CD8-positive, alpha-beta memory T cell (primary cell): ENCODE data around the gene ANGEL1. TPM values are rescaled to one million over a fixed set of nuclear protein-coding genes. Genes with fewer than 3 reads are reported as not detected.

Experiments
- CTCF ChIA-PET: fragments of 350-600 bp; sonication (Branson Sonifier 250); formaldehyde crosslinking; loops from one replicate; lab custom pipeline; 2021; ENCODE audit warnings: antibody characterized with exemption; lab: Charles Lee
- POLR2A ChIA-PET: fragments of 350-600 bp; sonication (Branson Sonifier 250); formaldehyde crosslinking; loops from one replicate; lab custom pipeline; 2021; ENCODE audit warnings: antibody characterized with exemption; lab: Charles Lee
- DNase-seq, 5 donors: peaks; one replicate each; pipeline versions ENCODE4 v3.0.0 to v3.0.0-alpha.2; 2020 to 2022; ENCODE audit warnings: mixed read lengths in 1 of 5
- H3K27ac ChIP-seq: one replicate; pipeline ENCODE4 v1.7.0; 2013; ENCODE audit warnings: low read depth, mild to moderate bottlenecking, low read length, moderate library complexity
- H3K27me3 ChIP-seq: 2 replicates; pipeline ENCODE4 v1.7.0; 2013; ENCODE audit warnings: low read length, mild to moderate bottlenecking; ENCODE audit not compliant: insufficient read depth, poor library complexity, severe bottlenecking
- H3K36me3 ChIP-seq: 2 replicates; pipeline ENCODE4 v1.7.0; 2013; ENCODE audit warnings: mild to moderate bottlenecking, low read length, moderate library complexity; ENCODE audit not compliant: insufficient read depth
- H3K4me1 ChIP-seq: 2 replicates; pipeline ENCODE4 v1.7.0; 2013; ENCODE audit warnings: mild to moderate bottlenecking, low read length, moderate library complexity; ENCODE audit not compliant: insufficient read depth
- H3K4me3 ChIP-seq: 2 replicates; pipeline ENCODE4 v1.7.0; 2013; ENCODE audit warnings: mild to moderate bottlenecking, low read length
- H3K9me3 ChIP-seq: 2 replicates; pipeline ENCODE4 v1.7.0; 2013; ENCODE audit warnings: mild to moderate bottlenecking, low read length
- H3K27ac Mint-ChIP-seq, 8 donors: one replicate each; pipeline ENCODE4 v1.8.0; 2020 to 2021; ENCODE audit warnings: mixed read lengths in 8 of 8, mild to moderate bottlenecking in 6 of 8, inconsistent platforms in 3 of 8, moderate library complexity in 3 of 8
- H3K27me3 Mint-ChIP-seq, 2 donors: one replicate each; pipeline ENCODE4 v1.8.0; 2020 to 2021; ENCODE audit warnings: mixed read lengths in 2 of 2, mild to moderate bottlenecking in 1 of 2, moderate library complexity in 1 of 2
- H3K36me3 Mint-ChIP-seq, 3 donors: one replicate each; pipeline ENCODE4 v1.8.0; 2020 to 2021; ENCODE audit warnings: mixed read lengths in 3 of 3, inconsistent platforms in 1 of 3, mild to moderate bottlenecking in 1 of 3
- H3K4me1 Mint-ChIP-seq, 3 donors: one replicate each; pipeline ENCODE4 v1.8.0; 2020 to 2021; ENCODE audit warnings: mixed read lengths in 3 of 3, inconsistent platforms in 1 of 3, mild to moderate bottlenecking in 1 of 3
- H3K4me3 Mint-ChIP-seq, 7 donors: one replicate each; pipeline ENCODE4 v1.8.0; 2020 to 2021; ENCODE audit warnings: mixed read lengths in 7 of 7, mild to moderate bottlenecking in 6 of 7, moderate library complexity in 4 of 7, inconsistent platforms in 2 of 7
- H3K9me3 Mint-ChIP-seq, 5 donors: one replicate each; pipeline ENCODE4 v1.8.0; 2020 to 2022; ENCODE audit warnings: mixed read lengths in 5 of 5, mild to moderate bottlenecking in 3 of 5, moderate library complexity in 2 of 5, inconsistent platforms in 1 of 5
- polyA plus RNA-seq: library from polyadenylated mRNA; unstranded; fragments of 300-500 nt; fragmentation: Illumina TruSeq; gene quantifications from one replicate; pipeline ENCODE4 v1.2.3, GENCODE V29; 2021
- total RNA-seq, 2 experiments: library from RNA; stranded (reverse); gene quantifications; one replicate each; pipeline ENCODE4 v1.2.3, GENCODE V29; 2021

The ANGEL1 gene
- total and polyA plus RNA-seq, 3 experiments from 2014 or later: 16.0 to 19.7 (median 17.1) TPM

DNA sequence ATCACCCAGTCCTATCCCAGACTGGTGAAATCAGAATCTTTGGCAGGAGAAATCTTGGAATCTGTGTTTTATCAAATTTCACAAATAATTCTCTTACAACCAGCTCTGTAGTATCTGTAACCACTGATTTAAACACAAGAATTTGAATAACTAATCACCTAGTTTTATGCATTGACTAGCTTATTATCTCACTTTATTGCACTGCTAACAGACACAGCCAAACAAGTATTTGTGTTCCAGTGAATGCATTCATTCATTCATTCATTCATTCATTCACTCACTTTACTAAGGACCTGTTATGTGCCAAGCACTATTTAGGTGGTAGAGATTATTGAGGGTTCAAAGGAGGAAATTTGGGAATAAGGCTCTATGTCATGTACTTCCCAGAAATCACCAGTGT, 29.7 kb upstream of the ANGEL1 start:
- ChIA-PET POLR2A (no interaction called here), CTCF (no interaction called here)
- H3K27me3 Mint-ChIP-seq: peaks cover 20 to 33% of the 10 kb centered on the region in 2 donors
- no peak overlapping the region for H3K27ac Mint-ChIP-seq
- H3K4me3 ChIP-seq: no peak overlapping the region
- H3K4me1 Mint-ChIP-seq: peaks cover 5 to 8% (median 6%) of the 10 kb centered on the region in 3 donors
- H3K4me3 Mint-ChIP-seq: no peak overlapping the region
- H3K4me1 ChIP-seq: peaks cover 13% of the 10 kb centered on the region
- H3K9me3 Mint-ChIP-seq: no peaks in the 10 kb centered on the region
- H3K36me3 Mint-ChIP-seq: peaks cover 0 to 3% (median 0%) of the 10 kb centered on the region in 3 donors
- H3K9me3 ChIP-seq: no peaks in the 10 kb centered on the region
- no peaks in the 10 kb centered on the region for H3K27me3 ChIP-seq
- no peaks in the 10 kb centered on the region for H3K36me3 ChIP-seq
- no peak for DNase-seq
- no peak overlapping the region for H3K27ac ChIP-seq

DNA sequence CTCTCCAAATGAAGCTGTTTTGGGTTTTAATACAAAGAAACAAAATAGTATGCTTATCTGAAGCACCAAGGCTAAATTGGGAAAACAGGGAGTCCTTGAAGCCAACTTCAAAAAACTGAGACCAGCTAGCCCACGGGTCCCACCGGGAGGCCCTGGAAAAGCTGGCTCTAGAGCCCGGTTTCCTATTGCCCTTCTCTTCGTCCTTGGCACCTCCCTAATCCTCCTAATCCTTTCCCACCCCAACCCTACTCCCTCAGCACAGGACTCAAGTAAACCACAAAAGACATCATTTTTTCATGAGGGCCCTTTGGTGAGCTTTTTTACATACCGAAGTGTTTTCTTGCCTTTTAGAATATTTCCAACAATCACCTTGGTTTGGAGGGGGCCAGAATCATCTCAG, 24.8 kb upstream of the ANGEL1 start:
- no peak overlapping the region for H3K27ac ChIP-seq
- H3K27ac Mint-ChIP-seq: no peak overlapping the region
- no peaks in the 10 kb centered on the region for H3K4me1 Mint-ChIP-seq
- no peaks in the 10 kb centered on the region for H3K27me3 ChIP-seq
- H3K4me1 ChIP-seq: no peaks in the 10 kb centered on the region
- no peak overlapping the region for H3K4me3 ChIP-seq
- H3K9me3 ChIP-seq: no peaks in the 10 kb centered on the region
- POLR2A ChIA-PET: no interaction called here
- no peaks in the 10 kb centered on the region for H3K9me3 Mint-ChIP-seq
- no peak for DNase-seq
- peaks cover 14 to 32% of the 10 kb centered on the region in 2 donors for H3K27me3 Mint-ChIP-seq
- no peaks in the 10 kb centered on the region for H3K36me3 ChIP-seq
- CTCF ChIA-PET: no interaction called here
- H3K36me3 Mint-ChIP-seq: no peaks in the 10 kb centered on the region
- no peak overlapping the region for H3K4me3 Mint-ChIP-seq

DNA sequence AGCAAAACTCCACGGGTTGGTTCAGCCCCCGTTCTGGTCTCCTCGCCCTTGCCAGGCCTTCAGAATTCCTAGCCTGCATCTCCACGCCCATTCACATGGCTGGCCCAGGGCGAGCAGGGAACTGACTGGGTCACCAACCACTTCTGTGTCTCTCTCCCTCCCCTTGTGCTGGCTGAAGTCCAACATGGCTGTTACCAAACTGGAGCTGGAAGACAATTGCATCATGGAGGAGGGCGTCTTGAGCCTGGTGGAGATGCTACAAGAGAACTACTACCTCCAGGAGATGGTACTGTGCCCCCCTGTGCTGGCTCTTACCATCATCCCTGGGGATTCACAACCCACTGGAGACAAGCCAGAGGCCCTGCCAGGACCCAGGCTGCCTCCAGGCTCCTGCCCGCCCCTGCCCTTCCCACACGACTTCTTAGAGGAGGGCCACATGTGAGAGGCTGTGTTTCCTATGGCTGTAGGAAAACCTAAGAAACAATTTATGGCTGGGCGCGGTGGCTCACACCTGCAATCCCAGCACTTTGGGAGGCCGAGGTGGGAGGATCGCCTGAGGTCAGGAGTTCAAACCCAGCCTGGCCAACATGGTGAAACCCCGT, 23.4 kb upstream of the ANGEL1 start:
- no peaks in the 10 kb centered on the region for H3K36me3 Mint-ChIP-seq
- no peak overlapping the region for H3K4me3 Mint-ChIP-seq
- Histone ChIP-seq H3K4me3 (no peak overlapping the region), H3K36me3 (no peaks in the 10 kb centered on the region), H3K4me1 (no peaks in the 10 kb centered on the region), H3K27ac (no peak overlapping the region), H3K9me3 (no peaks in the 10 kb centered on the region), H3K27me3 (no peaks in the 10 kb centered on the region)
- CTCF ChIA-PET: no interaction called here
- DNase-seq: no peak
- H3K9me3 Mint-ChIP-seq: no peaks in the 10 kb centered on the region
- no peaks in the 10 kb centered on the region for H3K4me1 Mint-ChIP-seq
- peaks cover 10 to 27% of the 10 kb centered on the region in 2 donors for H3K27me3 Mint-ChIP-seq
- H3K27ac Mint-ChIP-seq: no peak overlapping the region
- POLR2A ChIA-PET: no interaction called here

DNA sequence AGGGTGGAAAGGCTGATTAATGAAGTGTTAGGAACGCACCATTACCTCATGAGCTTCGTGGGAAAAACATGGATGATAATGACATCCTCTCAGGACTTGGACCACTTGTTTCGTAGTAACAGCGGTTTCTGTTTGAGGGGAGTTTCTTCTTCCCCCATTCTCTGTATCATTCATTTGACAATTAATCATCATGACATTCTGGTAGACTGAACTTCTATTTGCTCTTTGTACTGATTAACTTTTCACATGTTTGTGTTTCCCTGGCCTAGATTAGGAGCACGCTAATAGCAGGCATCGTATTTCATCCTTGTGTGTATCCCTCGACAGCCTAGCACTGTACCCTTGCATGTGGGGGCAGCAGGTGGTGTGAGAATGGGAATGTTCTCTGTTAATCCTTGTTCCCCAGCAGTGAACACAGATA, 21.6 kb upstream of the ANGEL1 start:
- no peak overlapping the region for H3K4me3 Mint-ChIP-seq
- ChIA-PET CTCF (no interaction called here), POLR2A (no interaction called here)
- no peak for DNase-seq
- Histone ChIP-seq H3K27ac (no peak overlapping the region), H3K4me1 (no peaks in the 10 kb centered on the region), H3K9me3 (no peaks in the 10 kb centered on the region), H3K4me3 (no peak overlapping the region), H3K36me3 (no peaks in the 10 kb centered on the region), H3K27me3 (no peaks in the 10 kb centered on the region)
- H3K9me3 Mint-ChIP-seq: no peaks in the 10 kb centered on the region
- no peak overlapping the region for H3K27ac Mint-ChIP-seq
- no peaks in the 10 kb centered on the region for H3K4me1 Mint-ChIP-seq
- no peaks in the 10 kb centered on the region for H3K36me3 Mint-ChIP-seq
- H3K27me3 Mint-ChIP-seq: peaks cover 8 to 27% of the 10 kb centered on the region in 2 donors

DNA sequence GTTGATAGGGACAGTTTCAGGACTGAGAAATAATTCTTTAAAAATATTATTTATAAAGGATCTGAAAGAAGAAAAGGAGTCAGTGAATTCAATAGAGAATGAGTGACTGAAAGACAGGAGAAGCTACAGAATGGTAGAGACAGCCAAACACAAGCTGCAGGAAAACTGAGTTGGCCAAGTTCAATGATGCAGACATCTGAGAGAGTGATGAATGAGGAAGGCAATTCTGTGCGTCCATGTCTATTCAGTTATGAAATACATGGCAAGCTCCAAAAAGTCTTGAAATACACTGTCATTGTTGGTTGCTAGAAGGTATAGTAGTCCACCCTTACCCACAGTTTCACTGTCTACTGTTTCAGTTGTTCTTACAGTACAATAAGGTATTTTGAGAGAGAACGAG, 20.3 kb upstream of the ANGEL1 start:
- H3K27me3 ChIP-seq: no peaks in the 10 kb centered on the region
- no peaks in the 10 kb centered on the region for H3K9me3 Mint-ChIP-seq
- ChIA-PET CTCF (no interaction called here), POLR2A (interaction anchor here (0.7 kb wide), 1 partner anchor 22 kb away, joined by 3 read pairs; no protein-coding TSS in a partner anchor)
- no peak overlapping the region for H3K4me3 ChIP-seq
- H3K4me3 Mint-ChIP-seq: no peak overlapping the region
- H3K27ac ChIP-seq: no peak overlapping the region
- H3K9me3 ChIP-seq: no peaks in the 10 kb centered on the region
- no peaks in the 10 kb centered on the region for H3K4me1 Mint-ChIP-seq
- H3K36me3 Mint-ChIP-seq: no peaks in the 10 kb centered on the region
- H3K4me1 ChIP-seq: no peaks in the 10 kb centered on the region
- H3K36me3 ChIP-seq: no peaks in the 10 kb centered on the region
- DNase-seq: no peak
- no peak overlapping the region for H3K27ac Mint-ChIP-seq
- peaks cover 5 to 22% of the 10 kb centered on the region in 2 donors for H3K27me3 Mint-ChIP-seq

DNA sequence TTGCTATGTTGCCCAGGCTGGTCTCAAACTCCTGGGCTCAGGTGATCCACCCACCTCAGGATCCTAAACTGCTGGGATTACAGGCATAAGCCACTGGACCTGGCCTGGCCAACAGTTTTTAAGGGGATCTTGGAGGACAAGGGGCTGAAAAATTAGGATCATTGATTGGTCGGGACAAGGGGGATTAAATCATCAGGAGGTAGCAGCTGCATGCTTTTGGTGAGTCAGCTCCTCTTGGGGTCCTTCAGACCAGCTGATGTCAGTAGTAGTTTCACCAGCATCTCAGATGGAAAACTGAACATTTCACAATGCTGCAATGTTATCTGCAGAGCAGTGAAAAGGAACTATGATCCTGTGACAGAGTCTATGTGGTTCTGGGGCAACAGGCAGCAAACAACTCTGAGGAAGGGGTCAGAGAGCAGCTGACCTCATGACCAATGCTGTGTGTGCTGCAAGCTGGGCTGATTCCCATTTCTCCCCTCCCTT, 19.9 kb upstream of the ANGEL1 start:
- Histone ChIP-seq H3K4me3 (no peak overlapping the region), H3K9me3 (no peaks in the 10 kb centered on the region), H3K27ac (no peak overlapping the region), H3K36me3 (no peaks in the 10 kb centered on the region), H3K4me1 (no peaks in the 10 kb centered on the region), H3K27me3 (no peaks in the 10 kb centered on the region)
- Mint-ChIP-seq H3K9me3 (no peaks in the 10 kb centered on the region), H3K36me3 (no peaks in the 10 kb centered on the region), H3K4me1 (no peaks in the 10 kb centered on the region), H3K27me3 (peaks cover 6 to 19% of the 10 kb centered on the region in 2 donors), H3K4me3 (no peak overlapping the region), H3K27ac (no peak overlapping the region)
- CTCF ChIA-PET: no interaction called here
- POLR2A ChIA-PET: no interaction called here
- DNase-seq: no peak

DNA sequence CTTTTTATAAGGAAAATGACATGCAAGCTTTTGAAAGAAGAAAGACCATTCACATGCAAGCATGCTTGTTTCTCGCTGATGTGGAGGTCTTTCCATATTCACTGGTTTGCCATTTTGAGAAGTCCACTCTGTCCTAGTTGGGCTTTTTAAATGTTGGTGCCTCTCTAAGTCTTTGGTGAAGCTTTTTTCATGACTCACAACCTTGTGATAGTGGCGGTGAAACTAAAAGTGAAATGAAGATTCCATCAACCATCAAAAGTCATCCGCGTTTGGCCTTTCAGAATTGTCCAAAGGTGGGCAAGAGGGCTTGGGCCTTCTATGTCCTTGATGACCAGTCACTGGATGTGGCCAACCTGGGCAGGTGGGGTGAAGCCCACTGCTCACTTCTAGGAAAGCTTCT, 17.9 kb upstream of the ANGEL1 start:
- no peak overlapping the region for H3K27ac Mint-ChIP-seq
- H3K4me1 Mint-ChIP-seq: no peaks in the 10 kb centered on the region
- no peak for DNase-seq
- ChIA-PET POLR2A (no interaction called here), CTCF (no interaction called here)
- peaks cover 6 to 13% of the 10 kb centered on the region in 2 donors for H3K27me3 Mint-ChIP-seq
- Histone ChIP-seq H3K36me3 (no peaks in the 10 kb centered on the region), H3K27ac (no peak overlapping the region), H3K4me3 (no peak overlapping the region), H3K27me3 (no peaks in the 10 kb centered on the region), H3K4me1 (no peaks in the 10 kb centered on the region), H3K9me3 (no peaks in the 10 kb centered on the region)
- no peak overlapping the region for H3K4me3 Mint-ChIP-seq
- no peaks in the 10 kb centered on the region for H3K36me3 Mint-ChIP-seq
- H3K9me3 Mint-ChIP-seq: no peaks in the 10 kb centered on the region

DNA sequence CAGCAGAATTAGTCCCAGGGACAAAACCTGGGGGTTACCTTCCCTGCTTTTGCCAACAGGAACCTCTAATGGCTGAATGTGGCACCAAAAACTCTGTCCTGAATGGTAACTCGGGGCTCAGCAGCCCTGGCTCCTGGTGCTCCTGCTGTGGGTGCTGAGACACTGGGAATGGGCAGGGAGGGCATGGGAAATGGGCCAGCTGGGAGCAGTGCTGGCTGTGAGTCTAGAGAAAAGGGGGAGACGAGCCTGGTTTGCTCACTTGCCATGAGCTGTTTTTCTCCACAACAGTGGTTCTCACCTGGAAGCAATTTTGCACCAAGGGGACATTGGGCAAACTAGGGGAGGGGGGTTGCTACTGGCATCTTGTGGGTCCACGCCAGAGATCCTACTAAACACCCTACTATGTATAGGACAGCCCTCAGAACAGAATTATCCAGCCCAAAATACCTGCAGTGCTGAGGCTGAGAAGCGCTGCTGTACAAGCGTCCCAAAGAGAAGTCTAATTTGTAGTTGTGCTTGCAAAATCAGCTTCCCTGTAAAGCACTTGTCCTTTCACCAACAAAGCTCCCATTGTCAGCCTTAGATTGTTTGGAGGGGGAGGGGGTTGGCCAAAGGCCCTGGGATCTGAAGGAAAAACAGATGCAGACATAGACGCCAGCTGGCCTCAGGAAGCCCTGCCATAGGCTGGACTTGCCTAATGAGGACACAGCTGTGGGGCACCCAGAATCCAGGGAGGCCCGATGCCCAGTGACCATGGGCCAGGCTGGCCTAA, 17.2 kb upstream of the ANGEL1 start:
- H3K27ac Mint-ChIP-seq: no peak overlapping the region

More for the DNA sequence above, 17.2 kb upstream of the ANGEL1 start:
- Mint-ChIP-seq H3K4me1 (no peaks in the 10 kb centered on the region), H3K9me3 (no peaks in the 10 kb centered on the region), H3K27me3 (peaks cover 4 to 15% of the 10 kb centered on the region in 2 donors), H3K36me3 (no peaks in the 10 kb centered on the region), H3K4me3 (no peak overlapping the region)
- ChIA-PET CTCF (no interaction called here), POLR2A (interaction anchor here (0.6 kb wide), 1 partner anchor 220 kb away, joined by 7 read pairs; no protein-coding TSS in a partner anchor)
- Histone ChIP-seq H3K4me1 (no peaks in the 10 kb centered on the region), H3K27me3 (no peaks in the 10 kb centered on the region), H3K4me3 (no peak overlapping the region), H3K27ac (no peak overlapping the region), H3K9me3 (no peaks in the 10 kb centered on the region), H3K36me3 (no peaks in the 10 kb centered on the region)
- DNase-seq: no peak
